K562 (cell line): ENCODE measurements around the gene KRT77.

Source experiments
- ERF ChIP-seq: fragments of 450-650 bp; formaldehyde crosslinking; IDR thresholded peaks from 2 replicates; pipeline ENCODE4 v1.4.0; 2020; ENCODE audit warnings: mild to moderate bottlenecking, mixed read lengths
- GATA2 ChIP-seq: sonication (generic); formaldehyde crosslinking; IDR thresholded peaks from 2 replicates; pipeline ENCODE4 v1.4.0; 2020; ENCODE audit warnings: mild to moderate bottlenecking, missing genetic modification reagents
- HDAC2 ChIP-seq: fragments of 450-650 bp; IDR thresholded peaks from 2 replicates; pipeline ENCODE4 v1.6.1; 2016; ENCODE audit warnings: mild to moderate bottlenecking
- NFIC ChIP-seq: fragments of 450-650 bp; IDR thresholded peaks from 2 replicates; pipeline ENCODE4 v1.6.1; 2017; ENCODE audit warnings: mild to moderate bottlenecking, inconsistent platforms
- POLR2A ChIP-seq: fragments of 450-650 bp; conservative IDR thresholded peaks from 2 replicates; pipeline ENCODE4 v1.6.1; 2016
- RFX7 ChIP-seq: fragments of 250-450 bp; sonication (Bioruptor Pico); IDR thresholded peaks from 2 replicates; pipeline ENCODE4 v1.5.1; 2021; ENCODE audit warnings: mild to moderate bottlenecking
- SAFB ChIP-seq: fragments of 200-400 bp; formaldehyde crosslinking; IDR thresholded peaks from 2 replicates; pipeline ENCODE4 v1.6.1; 2017; ENCODE audit warnings: low read depth, low read length, borderline replicate concordance
- ZFP1 ChIP-seq: fragments of 450-650 bp; formaldehyde crosslinking; IDR thresholded peaks from 2 replicates; pipeline ENCODE4 v1.4.0; 2020; ENCODE audit warnings: mild to moderate bottlenecking, mixed read lengths
- ZNF764 ChIP-seq: fragments of 250-450 bp; sonication (Bioruptor Pico); IDR thresholded peaks from 2 replicates; pipeline ENCODE4 v1.4.0; 2020; ENCODE audit warnings: low read depth, mild to moderate bottlenecking, moderate library complexity
- TF ChIP-seq, protein P1 (sequence below): sonication (generic); formaldehyde crosslinking; IDR thresholded peaks from 2 replicates; pipeline ENCODE4 v1.9.0; 2022; ENCODE audit warnings: mild to moderate bottlenecking, missing genetic modification reagents
- TF ChIP-seq, protein P2 (sequence below): fragments of 450-650 bp; formaldehyde crosslinking; IDR thresholded peaks from 2 replicates; pipeline ENCODE4 v1.4.0; 2020; ENCODE audit warnings: mild to moderate bottlenecking, mixed read lengths
- TF ChIP-seq, protein P3 (sequence below), 3 experiments: IDR thresholded peaks in 2 of 3; conservative IDR thresholded peaks in 1 of 3; 2 replicates each; pipeline ENCODE4 v1.5.1; 2011 to 2012; ENCODE audit warnings: low read length in 3 of 3, mild to moderate bottlenecking in 3 of 3, control low read depth in 2 of 3, improper control_type of control experiment in 1 of 3, inconsistent platforms in 1 of 3, low read depth in 1 of 3, mixed read lengths in 1 of 3, moderate library complexity in 1 of 3; ENCODE audit not compliant: insufficient read depth in 2 of 3
- TF ChIP-seq, protein P4 (sequence below): sonication (generic); formaldehyde crosslinking; IDR thresholded peaks from 2 replicates; pipeline ENCODE4 v1.5.0; 2020; ENCODE audit warnings: missing genetic modification reagents

DNA sequence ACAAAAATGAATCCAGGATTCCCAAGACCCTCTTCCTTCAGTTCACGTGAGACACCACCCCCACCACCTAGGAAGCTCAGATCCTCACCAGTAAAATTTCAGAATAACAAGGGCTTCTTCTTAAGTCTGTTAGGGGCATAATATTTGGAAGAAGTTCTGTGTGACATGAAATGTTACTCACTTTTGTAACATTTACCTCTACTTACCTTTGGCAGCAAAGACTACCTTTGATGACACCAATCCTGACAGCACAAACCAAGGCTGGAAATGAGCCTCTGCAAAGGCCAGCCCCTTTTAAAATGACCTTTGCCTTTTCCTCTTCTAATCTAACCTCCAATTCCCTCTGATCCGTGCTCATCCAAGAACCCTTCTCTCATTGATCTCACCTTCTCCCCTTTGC is 19.4 kb upstream of the KRT77 start:
- TF ChIP-seq SAFB (no peak), HDAC2 (no peak), GATA2 (CRISPR knock-in tag) (no peak), RFX7 (no peak), NFIC (no peak), ERF (CRISPR knock-in tag) (no peak), ZNF764 (CRISPR knock-in tag) (no peak), ZFP1 (no peak), POLR2A (no peak)
- TF ChIP-seq, protein P1, sequence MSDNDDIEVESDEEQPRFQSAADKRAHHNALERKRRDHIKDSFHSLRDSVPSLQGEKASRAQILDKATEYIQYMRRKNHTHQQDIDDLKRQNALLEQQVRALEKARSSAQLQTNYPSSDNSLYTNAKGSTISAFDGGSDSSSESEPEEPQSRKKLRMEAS (CRISPR knock-in tag), result no peak
- TF ChIP-seq, protein P2, sequence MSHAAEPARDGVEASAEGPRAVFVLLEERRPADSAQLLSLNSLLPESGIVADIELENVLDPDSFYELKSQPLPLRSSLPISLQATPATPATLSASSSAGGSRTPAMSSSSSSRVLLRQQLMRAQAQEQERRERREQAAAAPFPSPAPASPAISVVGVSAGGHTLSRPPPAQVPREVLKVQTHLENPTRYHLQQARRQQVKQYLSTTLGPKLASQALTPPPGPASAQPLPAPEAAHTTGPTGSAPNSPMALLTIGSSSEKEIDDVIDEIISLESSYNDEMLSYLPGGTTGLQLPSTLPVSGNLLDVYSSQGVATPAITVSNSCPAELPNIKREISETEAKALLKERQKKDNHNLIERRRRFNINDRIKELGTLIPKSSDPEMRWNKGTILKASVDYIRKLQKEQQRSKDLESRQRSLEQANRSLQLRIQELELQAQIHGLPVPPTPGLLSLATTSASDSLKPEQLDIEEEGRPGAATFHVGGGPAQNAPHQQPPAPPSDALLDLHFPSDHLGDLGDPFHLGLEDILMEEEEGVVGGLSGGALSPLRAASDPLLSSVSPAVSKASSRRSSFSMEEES (CRISPR knock-in tag), result no peak
- TF ChIP-seq, protein P3, sequence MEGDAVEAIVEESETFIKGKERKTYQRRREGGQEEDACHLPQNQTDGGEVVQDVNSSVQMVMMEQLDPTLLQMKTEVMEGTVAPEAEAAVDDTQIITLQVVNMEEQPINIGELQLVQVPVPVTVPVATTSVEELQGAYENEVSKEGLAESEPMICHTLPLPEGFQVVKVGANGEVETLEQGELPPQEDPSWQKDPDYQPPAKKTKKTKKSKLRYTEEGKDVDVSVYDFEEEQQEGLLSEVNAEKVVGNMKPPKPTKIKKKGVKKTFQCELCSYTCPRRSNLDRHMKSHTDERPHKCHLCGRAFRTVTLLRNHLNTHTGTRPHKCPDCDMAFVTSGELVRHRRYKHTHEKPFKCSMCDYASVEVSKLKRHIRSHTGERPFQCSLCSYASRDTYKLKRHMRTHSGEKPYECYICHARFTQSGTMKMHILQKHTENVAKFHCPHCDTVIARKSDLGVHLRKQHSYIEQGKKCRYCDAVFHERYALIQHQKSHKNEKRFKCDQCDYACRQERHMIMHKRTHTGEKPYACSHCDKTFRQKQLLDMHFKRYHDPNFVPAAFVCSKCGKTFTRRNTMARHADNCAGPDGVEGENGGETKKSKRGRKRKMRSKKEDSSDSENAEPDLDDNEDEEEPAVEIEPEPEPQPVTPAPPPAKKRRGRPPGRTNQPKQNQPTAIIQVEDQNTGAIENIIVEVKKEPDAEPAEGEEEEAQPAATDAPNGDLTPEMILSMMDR (IDR thresholded peaks at IDR 0.05 in 2 of 3, conservative IDR thresholded peaks at IDR 0.05 in 1 of 3; ENCODE audit: insufficient read depth in 2 of 3, low read depth in 1 of 3, low read length in 3 of 3), result no peak
- TF ChIP-seq, protein P4, sequence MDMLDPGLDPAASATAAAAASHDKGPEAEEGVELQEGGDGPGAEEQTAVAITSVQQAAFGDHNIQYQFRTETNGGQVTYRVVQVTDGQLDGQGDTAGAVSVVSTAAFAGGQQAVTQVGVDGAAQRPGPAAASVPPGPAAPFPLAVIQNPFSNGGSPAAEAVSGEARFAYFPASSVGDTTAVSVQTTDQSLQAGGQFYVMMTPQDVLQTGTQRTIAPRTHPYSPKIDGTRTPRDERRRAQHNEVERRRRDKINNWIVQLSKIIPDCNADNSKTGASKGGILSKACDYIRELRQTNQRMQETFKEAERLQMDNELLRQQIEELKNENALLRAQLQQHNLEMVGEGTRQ, result no peak
